Breast epithelium (tissue), 3 donors: ENCODE data around the gene OGFOD3.

Source experiments
- POLR2A ChIP-seq: fragments of 450-650 bp; IDR thresholded peaks from one replicate; pipeline ENCODE4 v1.6.1; 2016; ENCODE audit warnings: antibody characterized with exemption, mild to moderate bottlenecking, moderate library complexity
- TF ChIP-seq, protein P1 (sequence below), 3 donors: fragments of 450-650 bp; IDR thresholded peaks; one replicate each; pipeline ENCODE4 v1.5.1; 2016 to 2017; ENCODE audit warnings: antibody characterized with exemption in 3 of 3, mild to moderate bottlenecking in 3 of 3, moderate library complexity in 3 of 3

DNA sequence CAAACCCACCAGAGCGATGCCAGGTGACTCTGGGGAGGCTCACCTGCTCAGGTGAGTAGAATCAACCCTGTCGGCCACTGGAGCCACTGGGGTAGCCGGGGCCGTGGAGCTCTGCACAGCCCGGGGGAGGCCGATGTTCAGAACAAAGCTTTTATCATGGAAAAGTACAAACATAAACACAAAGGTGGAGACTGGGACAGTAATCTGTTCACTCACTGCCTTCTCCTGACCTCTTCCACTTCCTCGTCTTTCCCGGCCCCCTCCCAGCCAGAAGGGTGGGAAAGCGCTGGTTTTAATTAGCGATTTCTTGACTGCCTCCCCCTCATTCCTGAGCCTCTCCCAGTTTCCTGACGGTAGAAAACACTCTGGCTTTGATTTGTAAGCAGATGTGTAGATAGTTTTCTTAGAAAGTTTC is 69.1 kb downstream of the OGFOD3 start:
- TF ChIP-seq, protein P1, sequence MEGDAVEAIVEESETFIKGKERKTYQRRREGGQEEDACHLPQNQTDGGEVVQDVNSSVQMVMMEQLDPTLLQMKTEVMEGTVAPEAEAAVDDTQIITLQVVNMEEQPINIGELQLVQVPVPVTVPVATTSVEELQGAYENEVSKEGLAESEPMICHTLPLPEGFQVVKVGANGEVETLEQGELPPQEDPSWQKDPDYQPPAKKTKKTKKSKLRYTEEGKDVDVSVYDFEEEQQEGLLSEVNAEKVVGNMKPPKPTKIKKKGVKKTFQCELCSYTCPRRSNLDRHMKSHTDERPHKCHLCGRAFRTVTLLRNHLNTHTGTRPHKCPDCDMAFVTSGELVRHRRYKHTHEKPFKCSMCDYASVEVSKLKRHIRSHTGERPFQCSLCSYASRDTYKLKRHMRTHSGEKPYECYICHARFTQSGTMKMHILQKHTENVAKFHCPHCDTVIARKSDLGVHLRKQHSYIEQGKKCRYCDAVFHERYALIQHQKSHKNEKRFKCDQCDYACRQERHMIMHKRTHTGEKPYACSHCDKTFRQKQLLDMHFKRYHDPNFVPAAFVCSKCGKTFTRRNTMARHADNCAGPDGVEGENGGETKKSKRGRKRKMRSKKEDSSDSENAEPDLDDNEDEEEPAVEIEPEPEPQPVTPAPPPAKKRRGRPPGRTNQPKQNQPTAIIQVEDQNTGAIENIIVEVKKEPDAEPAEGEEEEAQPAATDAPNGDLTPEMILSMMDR (IDR thresholded peaks at IDR 0.05), result no peak
- no peak for TF ChIP-seq POLR2A
